GM18870 (cell line): ENCODE results near the gene ACP3.
A peak's percentile ranks its signal among the peaks of the same experiment; 100 is the strongest.
"Not testable (repeated sequence)": the region's sequence is repeated elsewhere in the genome, so short reads cannot be mapped to it uniquely, and the experiment has no call there.

ENCODE experiments used
- ATAC-seq: cut with Tn5 transposase; IDR thresholded peaks from one replicate; pipeline ENCODE4 v1.9.1; 2021; ENCODE audit warnings: moderate library complexity; ENCODE audit not compliant: unreplicated experiment

The ACP3 gene

DNA sequence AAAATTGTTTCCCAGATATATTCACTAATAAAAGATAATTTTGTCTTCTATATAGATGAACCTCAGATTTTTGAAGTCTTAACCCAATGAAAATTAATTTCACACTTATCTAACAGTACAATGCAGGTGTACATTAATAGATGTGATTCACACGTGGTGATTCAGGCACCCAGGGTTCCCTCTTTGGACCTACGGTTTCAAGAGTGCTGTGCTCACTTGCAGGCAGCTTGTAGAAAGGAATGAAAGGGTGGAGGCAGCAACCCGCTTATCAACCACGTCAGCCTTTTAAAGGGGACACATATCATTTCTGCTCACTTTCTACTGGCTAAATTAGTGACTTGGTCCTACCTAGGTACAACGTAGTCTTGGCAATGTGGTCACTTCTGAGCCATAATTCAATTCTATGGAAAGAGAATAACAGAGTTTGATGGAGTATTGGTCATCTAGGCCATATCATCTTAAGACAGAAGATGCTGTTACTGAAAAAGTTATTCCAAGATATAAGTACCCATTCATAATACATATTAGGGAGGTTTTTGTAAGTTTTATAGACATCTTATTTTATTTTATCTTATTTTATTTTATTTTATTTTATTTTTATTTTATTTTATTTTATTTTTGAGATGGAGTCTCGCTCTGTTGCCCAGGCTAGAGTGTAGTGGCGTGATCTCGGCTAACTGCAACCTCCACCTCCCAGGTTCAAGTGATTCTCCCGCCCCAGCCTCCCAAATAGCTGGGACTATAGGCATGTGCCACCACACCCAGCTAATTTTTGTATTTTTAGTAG, 37.9 kb downstream of the ACP3 start:
- no peak for ATAC-seq

DNA sequence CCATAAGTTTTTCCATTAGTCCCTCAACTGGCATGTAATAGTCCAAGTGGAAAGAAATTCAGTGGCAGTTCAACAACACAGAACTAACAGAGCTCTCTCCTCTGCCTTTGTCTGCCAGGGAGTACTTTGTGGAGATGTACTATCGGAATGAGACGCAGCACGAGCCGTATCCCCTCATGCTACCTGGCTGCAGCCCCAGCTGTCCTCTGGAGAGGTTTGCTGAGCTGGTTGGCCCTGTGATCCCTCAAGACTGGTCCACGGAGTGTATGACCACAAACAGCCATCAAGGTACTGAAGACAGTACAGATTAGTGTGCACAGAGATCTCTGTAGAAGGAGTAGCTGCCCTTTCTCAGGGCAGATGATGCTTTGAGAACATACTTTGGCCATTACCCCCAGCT, 39.4 kb downstream of the ACP3 start:
- no peak for ATAC-seq

DNA sequence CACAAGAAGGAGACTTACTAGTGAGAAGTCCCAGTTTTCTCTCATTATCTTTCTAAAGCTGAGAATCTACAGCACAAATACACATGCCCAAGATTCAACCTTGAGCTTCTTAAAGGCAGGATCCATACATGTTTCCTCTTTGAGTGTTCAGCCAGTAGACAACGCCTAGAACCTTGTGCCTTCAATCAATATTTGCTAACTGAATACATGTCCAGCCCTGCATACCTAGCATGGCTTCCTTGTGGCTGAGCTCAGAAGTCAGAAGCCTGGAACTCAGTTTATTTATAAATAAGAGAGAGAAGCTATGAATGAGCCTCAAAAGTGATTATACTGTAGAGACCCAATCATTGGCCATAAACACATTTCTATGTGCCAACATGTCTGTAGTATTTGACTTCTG, 43.5 kb downstream of the ACP3 start:
- ATAC-seq = no peak

DNA sequence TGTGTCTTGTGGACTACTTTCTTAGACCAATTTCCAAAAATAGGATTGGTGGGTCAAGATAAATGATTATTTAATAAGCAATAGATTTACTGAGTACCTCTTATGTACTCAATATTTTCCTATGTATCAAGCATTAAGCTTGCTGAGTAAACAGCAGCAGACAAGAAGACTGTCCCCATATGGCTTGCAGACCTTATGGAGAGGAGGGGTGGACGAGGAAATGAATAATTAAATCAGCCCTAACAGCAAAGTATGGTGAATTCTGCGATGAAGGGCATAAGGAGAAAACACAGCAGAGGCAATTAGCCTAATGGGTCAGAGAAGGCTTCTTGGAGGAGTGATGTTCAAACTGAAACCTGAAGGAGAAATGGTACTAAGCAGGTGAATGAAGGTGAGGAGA, 45.1 kb downstream of the ACP3 start:
- no peak for ATAC-seq

DNA sequence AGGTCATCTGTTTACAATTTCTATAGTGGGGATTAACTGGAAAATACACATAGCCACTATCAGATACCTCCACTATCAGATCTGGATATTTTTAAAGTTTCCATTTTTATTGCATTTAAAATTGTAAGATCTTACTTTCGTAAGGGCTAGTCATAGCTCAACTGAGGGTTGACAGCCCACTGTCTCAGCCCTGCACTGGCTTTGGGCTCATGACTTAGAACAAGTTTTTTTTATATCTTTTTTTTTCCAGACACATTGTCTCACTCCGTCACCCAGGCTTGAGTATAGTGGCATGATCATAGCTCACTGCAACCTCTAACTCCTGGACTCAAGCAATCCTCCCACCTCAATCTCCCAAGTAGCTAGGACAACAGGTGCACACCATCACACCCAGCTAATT, 51.3 kb downstream of the ACP3 start:
- no peak for ATAC-seq

DNA sequence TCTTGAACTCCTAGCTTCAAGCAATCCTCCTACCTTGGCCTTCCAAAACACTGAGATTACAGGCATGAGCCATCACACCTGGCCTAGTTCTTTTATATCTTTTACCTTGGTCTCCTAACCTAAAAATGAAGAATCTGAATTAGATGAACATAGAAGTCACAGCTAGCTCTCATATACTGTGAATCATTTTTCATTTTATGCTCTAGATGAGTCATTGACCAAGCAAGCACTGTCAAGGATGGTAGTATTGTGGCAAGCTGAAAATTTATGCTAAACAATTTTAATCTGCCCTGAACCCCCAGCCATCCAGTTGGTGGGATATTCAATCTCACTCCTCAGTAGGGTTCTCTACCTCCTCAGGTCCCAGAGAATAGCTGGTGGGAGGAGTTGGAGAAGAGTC, 51.8 kb downstream of the ACP3 start:
- ATAC-seq = no peak

DNA sequence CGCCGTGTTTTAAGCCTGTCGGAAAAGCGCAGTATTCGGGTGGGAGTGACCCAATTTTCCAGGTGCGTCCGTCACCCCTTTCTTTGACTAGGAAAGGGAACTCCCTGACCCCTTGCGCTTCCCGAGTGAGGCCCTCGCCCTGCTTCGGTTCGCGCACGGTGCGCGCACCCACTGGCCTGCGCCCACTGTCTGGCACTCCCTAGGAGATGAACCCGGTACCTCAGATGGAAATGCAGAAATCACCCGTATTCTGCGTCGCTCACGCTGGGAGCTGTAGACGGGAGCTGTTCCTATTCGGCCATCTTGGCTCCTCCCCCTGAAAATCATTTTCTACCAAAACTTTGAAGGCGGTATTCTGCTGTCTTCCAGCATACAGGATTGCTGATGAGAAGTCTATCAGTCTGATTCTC, 59.7 kb downstream of the ACP3 start:
- not testable (repeated sequence) for ATAC-seq

DNA sequence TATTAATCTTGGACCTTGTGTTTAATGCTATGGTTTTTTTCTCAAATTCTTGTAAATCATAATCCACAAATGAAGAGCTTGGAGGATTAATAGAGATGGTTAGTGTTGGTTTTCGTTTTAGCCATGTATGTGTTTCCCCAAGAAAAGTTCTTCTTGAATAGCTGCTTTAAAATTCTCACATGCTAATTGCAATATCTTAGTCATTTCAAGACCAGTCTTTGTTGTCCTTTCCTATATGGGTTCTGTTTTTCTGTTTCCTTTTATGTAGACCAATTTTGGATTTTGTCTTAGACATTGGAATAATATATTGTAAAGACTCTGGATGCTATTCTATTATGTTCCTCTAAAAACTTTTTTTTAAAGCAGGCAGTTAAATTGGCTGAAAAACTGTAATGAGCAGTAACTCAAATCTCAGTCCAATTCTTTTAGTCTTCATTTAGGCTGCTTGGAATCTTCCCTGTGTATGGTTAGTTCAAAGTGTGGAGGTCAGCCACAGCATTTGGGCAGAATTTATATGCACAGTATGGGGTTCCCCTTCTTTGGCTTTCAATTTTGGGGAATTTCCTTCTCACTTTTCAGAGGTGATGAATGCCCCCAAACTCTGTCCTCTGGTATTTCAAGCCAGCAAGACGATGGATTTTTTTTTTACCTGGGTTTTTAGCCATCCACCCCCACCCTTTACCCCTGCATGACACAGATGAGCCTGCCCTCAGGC, 61.0 kb downstream of the ACP3 start:
- ATAC-seq = peak; percentile 57

DNA sequence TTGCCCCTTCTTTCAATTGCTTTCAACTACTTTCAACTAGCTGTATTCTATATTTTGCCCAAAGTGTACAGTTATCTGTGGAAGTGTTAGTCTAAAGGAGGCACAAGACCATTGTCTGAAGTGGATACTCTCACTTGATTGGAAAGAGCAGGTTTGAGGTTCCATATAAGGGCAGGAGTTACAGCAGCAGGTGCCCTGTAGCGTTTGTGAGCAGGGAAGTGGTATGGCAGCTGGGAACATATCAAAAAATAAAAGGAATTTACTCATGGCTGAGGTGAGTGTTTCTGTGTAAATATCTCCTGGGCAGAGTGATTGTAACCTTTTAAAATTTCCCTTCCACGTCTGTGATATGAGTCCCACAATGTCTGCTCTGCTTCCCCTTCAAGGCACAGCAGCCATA, 61.6 kb downstream of the ACP3 start:
- ATAC-seq = no peak

DNA sequence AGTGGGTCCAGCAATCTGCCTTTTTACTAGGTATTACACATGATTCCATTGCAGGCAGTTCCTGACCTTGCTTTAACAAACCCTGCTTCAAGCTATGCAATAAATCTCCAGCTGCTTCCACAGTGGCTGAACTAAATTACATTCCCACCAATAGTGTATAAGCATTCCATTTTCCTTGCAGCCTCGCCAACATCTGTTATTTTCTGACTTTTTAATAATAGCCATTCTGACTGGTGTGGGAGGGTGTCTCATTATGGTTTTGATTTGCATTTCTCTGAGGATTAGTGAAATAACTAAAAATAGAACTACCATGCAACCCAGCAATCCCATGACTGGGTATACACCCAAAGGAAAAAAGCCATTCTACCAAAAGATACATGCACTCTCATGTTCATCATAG, 63.7 kb downstream of the ACP3 start:
- ATAC-seq = no peak

DNA sequence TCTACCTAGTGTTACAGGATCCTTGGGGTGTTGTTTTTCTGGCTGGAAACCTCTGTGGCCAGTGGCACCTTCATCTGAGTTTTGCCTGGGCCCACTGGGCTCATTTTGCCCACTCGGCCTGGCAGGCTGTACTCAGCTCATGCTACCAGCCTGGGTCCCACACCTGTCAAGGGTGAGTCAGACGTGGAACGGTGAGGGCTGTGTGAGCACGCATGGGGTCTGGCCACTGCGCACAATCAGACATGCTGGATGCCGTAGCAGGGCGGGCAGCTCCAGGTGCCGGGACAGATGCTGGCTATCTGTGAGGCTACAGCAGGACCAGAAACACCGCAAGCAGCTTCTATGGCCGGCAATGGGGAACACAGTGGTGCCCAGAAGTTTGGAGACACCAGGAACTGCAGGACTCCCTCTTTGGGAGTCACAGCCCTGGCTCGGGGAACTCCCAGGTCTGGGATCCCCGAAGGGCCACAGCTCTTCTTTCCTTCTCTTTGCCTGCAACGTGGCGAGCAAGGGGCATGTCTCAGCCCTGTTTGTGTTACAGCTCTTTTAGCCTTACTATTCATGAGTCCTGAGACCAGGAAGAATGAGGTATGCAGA, 64.2 kb downstream of the ACP3 start:
- no peak for ATAC-seq

DNA sequence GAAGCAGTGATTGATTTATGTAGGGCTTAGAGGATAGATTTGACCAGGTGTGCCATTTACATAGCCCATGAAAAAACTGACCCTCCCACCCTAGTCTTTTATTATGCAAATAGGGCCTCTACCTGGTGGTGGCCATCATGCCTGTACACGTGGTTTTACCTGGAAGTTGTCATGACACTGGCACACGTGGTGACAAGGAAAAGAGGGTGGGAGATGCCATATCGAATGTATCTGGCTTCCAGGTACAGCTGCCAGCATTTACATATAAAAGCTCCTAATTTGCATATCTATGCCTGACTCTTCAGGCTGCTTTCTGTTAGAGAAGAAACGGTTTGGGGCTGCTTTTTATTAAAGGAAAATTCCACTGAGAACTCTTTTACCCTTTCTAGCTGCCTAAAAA, 65.1 kb downstream of the ACP3 start:
- ATAC-seq = no peak

DNA sequence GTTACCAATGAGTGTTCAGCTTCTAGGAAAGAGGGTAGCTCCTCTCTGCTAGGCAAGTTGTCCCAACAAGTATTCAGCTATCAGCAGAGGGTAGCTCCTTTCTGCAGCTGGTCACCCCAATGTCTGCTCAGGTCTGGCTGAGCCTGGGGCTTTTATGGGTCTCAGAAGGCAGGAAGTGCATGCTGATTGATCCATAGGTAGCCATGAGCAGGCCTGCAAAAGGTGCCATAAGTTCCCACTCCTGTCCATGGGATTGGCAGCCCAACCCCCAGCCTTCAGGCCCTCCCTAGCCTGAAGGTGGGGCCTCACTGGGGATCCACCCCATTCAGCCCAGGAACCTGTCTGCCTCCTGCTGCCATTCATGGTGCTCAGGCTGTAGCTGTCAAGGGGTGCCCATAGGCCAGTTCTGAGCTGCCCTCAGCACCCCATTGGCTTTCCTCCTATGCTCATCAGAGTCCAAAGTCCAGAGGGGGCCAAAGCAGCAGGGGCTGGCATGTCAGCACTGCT, 65.5 kb downstream of the ACP3 start:
- ATAC-seq = no peak

DNA sequence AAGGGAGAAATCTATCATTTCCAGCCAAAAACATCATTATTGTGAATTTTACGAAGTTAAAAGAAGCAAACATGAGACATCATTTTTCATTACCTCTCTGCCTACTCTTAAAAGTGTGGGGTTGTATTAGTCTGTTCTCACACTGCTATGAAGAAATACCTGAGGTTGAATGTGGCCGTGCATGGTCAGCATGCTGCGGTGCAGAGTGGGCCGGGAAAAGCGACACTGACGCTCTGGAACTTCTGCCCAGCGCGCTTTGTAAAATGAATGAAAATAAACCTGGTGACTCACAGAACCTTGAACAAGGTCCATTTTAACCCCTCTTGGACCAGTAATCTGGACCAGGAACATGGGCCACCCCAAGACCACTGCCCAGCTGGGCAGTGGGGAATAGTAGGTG, 69.1 kb downstream of the ACP3 start:
- no peak for ATAC-seq

DNA sequence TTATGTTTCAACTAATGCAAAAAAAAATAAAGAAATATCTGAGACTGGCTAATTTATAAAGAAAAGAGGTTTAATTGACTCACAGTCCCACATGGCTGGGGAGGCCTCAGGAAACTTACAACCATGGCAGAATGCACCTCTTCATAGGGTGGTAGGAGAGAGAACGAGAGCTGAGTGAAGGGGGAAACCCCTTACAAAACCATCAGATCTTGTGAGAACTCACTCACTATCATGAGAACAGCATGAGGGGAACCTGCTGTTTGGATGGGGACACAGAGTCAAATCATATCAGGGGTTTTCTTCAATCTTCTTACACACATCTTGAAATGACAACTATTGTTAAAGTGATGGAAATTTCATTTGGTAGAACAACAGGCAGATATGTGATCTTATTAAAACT, 75.5 kb downstream of the ACP3 start:
- not testable (repeated sequence) for ATAC-seq

DNA sequence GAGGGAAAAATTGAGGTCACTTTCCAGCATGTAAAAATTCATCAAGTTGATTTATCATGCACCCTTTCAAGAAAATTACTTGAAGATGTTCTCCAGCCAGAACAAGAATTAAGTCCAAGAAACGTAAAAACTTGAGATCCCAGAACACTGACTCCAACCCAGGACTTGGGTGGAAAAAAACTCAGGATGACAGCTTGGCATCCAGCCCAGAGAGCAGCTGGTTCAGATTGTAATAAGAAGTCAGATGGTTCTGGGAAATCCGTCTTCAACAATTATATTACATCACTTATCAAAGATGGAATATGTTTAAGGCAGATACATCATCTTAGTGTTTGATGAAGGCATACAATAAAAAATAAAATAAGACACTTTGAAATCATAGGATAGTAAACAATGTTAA, 77.1 kb downstream of the ACP3 start:
- ATAC-seq = no peak

DNA sequence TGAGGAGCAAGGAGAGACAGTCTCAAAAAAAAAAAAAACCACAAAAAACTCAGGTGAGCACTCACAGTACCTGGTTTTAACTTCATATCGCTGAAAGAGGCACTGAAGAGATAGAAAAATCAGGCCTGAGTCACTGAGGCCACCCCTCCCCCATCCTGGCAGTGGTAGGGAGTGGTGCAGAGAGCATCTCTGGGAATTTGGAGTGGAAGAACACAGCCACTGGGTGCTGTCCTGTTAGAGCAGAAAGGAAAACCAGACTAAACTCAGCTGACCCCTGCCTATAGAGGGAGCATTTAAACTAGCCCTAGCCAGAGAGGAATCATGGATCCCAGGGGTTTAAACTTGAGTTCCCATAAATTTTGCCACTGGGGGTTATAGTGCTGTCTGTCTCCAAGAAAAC, 77.9 kb downstream of the ACP3 start:
- ATAC-seq = no peak

DNA sequence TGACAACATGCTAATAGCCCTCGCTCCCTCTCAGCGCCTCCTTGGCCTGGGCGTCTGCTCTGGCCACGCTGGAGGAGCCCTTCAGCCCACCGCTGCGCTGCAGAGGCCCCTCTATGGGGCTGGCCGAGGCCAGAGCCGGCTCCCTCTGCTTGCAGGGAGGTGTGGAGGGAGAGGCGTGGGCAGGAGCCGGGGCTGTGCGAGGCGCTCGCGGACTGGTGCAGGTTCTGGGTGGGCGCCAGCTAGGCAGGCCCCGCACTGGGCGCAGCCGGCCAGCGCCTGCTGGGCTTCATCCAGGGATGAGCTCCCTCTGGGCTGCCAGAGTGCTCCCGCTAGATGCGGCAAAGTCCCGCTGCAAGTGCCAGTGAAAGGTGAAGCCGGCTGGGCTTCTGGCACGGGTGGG, 79.0 kb downstream of the ACP3 start:
- no peak for ATAC-seq

DNA sequence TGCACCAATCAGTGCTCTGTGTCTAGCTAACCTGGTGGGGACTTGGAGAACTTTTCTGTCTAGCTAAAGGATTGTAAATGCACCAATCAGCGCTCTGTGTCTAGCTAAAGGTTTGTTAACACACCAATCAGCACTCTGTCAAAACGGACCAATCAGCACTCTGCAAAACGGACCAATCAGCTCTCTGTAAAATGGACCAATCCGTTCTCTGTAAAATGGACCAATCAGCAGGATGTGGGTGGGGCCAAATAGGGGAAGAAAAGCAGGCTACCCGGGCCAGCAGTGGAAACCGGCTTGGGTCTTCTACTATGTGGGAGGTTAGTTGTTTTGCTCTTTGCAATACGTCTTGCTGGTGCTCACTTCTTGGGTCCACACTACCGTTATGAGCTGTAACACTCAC, 79.6 kb downstream of the ACP3 start:
- ATAC-seq = not testable (repeated sequence)

DNA sequence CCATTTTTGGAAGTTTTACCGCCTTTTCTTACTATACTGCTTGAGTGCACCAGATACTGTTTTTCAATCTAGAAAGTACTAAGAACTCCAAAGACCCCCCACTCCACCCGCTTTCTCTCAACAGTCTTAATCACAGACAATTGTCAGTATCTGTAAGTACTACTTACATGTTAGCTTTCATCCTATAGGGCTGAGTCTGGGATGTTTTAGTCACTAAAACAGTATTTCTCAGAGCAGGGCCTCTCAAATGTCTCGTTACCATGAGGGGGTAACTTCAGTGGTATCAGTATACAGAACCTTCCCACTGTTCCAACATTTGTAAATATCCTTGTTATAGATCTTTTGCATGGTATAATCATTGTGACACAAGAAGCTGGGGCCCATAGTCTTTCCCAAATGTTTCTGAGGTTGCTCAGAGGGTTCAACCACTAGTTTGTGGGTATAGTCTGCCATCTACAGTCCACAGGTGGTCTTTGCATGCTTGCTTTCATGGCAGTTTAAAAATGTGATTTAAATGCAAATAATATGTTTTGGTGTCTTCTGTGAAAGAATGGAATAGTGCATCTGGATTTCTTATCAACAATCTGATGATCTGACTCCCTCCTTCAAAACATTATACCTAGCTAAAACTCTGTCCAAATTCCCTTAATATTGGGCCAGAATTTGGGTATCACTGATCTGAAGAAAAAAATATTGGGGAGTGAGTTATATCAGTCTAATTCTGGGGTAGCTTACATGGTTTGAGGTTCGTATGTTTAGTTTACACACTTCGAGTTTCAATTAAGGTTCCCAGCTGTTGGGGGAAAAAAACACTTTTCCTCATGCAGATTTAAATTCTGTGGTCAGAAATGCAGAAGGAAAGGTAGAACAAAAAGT, 82.1 kb downstream of the ACP3 start:
- no peak for ATAC-seq

DNA sequence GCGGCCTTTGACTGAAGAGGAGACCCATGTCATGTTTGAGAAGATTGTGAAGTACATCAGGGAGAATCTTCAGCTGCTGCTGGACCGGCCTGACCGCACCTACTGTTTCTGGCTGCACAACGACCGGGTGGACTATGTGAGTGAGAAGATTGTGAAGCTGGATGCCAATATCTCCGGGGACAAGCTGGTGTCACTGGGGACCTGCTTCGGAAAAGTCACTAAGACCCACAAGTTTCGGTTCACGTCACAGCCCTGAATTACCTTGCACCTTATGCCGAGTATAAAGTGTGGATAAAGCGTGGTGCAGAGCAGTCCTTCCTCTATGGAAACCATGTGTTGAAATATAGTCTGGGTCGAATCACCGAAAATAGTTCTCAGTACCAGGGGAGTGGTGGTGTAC, 84.0 kb downstream of the ACP3 start:
- ATAC-seq = no peak
